RWPE2 (cell line): Measurements from ENCODE around the gene SLC5A3.
A peak's percentile ranks its signal among the peaks of the same experiment; 100 is the strongest.

Experiments
- ATAC-seq: fragments of 200-7000 bp; cut with Tn5 transposase; 3 replicates; pipeline ENCODE4 v1.9.1; 2021; ENCODE audit warnings: low read depth
- DNase-seq: peaks from one replicate; pipeline ENCODE4 v3.0.0-alpha.2; 2020; ENCODE audit warnings: low spot score
- H3K27ac ChIP-seq: fragments of 450-650 bp; 2 replicates; pipeline ENCODE4 v1.5.1; 2017; ENCODE audit warnings: mild to moderate bottlenecking; ENCODE audit not compliant: poor library complexity, severe bottlenecking
- H3K27me3 ChIP-seq: fragments of 250-450 bp; sonication (Bioruptor Pico); 2 replicates; pipeline ENCODE4 v1.5.1; 2021; ENCODE audit warnings: mild to moderate bottlenecking, moderate library complexity; ENCODE audit not compliant: insufficient read depth, poor library complexity, severe bottlenecking
- H3K36me3 ChIP-seq: fragments of 250-450 bp; sonication (Bioruptor Pico); 2 replicates; pipeline ENCODE4 v1.5.1; 2020; ENCODE audit warnings: low read depth, mild to moderate bottlenecking, moderate library complexity
- H3K4me1 ChIP-seq: fragments of 250-450 bp; sonication (Bioruptor Pico); 2 replicates; pipeline ENCODE4 v1.5.1; 2021; ENCODE audit warnings: mild to moderate bottlenecking, moderate library complexity; ENCODE audit not compliant: insufficient read depth, poor library complexity, severe bottlenecking
- H3K4me3 ChIP-seq: fragments of 250-450 bp; sonication (Bioruptor Pico); 2 replicates; pipeline ENCODE4 v1.5.1; 2021; ENCODE audit warnings: mild to moderate bottlenecking, moderate library complexity; ENCODE audit not compliant: severe bottlenecking
- H3K9me3 ChIP-seq: fragments of 250-450 bp; sonication (Bioruptor Pico); 2 replicates; pipeline ENCODE4 v1.5.1; 2021; ENCODE audit warnings: mild to moderate bottlenecking, moderate library complexity; ENCODE audit not compliant: severe bottlenecking
- CTCF ChIP-seq: fragments of 450-650 bp; IDR thresholded peaks from one replicate; pipeline ENCODE4 v1.5.1; 2017; ENCODE audit warnings: mild to moderate bottlenecking, moderate library complexity; ENCODE audit not compliant: poor library complexity, severe bottlenecking

Gene SLC5A3

GRCh38 chr21:34074283-34075090 is 1.1 kb downstream of the SLC5A3 start:
- no peaks in the 10 kb centered on the region for H3K9me3 ChIP-seq
- no peak for TF ChIP-seq CTCF
- H3K4me1 ChIP-seq, result peaks cover 13% of the 10 kb centered on the region
- H3K36me3 ChIP-seq, result peaks cover 21% of the 10 kb centered on the region
- no peaks in the 10 kb centered on the region for H3K27me3 ChIP-seq
- DNase-seq, result no peak
- ATAC-seq, result no peak
- H3K27ac ChIP-seq, result peak overlapping the region; percentile 55
- H3K4me3 ChIP-seq, result peak overlapping the region; percentile 75

- Histone ChIP-seq H3K9me3 (no peaks in the 10 kb centered on the region), H3K4me3 (no peak overlapping the region), H3K36me3 (peaks cover 25% of the 10 kb centered on the region), H3K27ac (no peak overlapping the region), H3K27me3 (no peaks in the 10 kb centered on the region), H3K4me1 (peaks cover 13% of the 10 kb centered on the region)
- TF ChIP-seq CTCF, result no peak
- no peak for ATAC-seq
- no peak for DNase-seq
Observed at GRCh38 chr21:34075091-34075425, 1.7 kb downstream of the SLC5A3 start.

GRCh38 chr21:34075760-34076660 is 2.6 kb downstream of the SLC5A3 start:
- Histone ChIP-seq H3K36me3 (peaks cover 31% of the 10 kb centered on the region), H3K27ac (no peak overlapping the region), H3K27me3 (no peaks in the 10 kb centered on the region), H3K4me3 (no peak overlapping the region), H3K4me1 (peaks cover 13% of the 10 kb centered on the region), H3K9me3 (no peaks in the 10 kb centered on the region)
- ATAC-seq (no peak), DNase-seq (no peak)
- TF ChIP-seq CTCF, result no peak

- H3K27me3 ChIP-seq, result no peaks in the 10 kb centered on the region
- no peaks in the 10 kb centered on the region for H3K9me3 ChIP-seq
- no peak for DNase-seq
- peaks cover 13% of the 10 kb centered on the region for H3K4me1 ChIP-seq
- H3K36me3 ChIP-seq, result peaks cover 32% of the 10 kb centered on the region
- no peak for TF ChIP-seq CTCF
- H3K27ac ChIP-seq, result no peak overlapping the region
- H3K4me3 ChIP-seq, result no peak overlapping the region
- ATAC-seq, result no peak
Observed at GRCh38 chr21:34076835-34077234, 3.5 kb downstream of the SLC5A3 start.

GRCh38 chr21:34077888-34078287 is 4.5 kb downstream of the SLC5A3 start:
- Histone ChIP-seq H3K36me3 (peaks cover 32% of the 10 kb centered on the region), H3K9me3 (no peaks in the 10 kb centered on the region), H3K4me1 (peaks cover 13% of the 10 kb centered on the region), H3K27ac (no peak overlapping the region), H3K4me3 (no peak overlapping the region), H3K27me3 (no peaks in the 10 kb centered on the region)
- DNase-seq, result no peak
- TF ChIP-seq CTCF, result no peak
- ATAC-seq, result no peak
